CD4-positive, alpha-beta T cell (primary cell): ENCODE data around the gene KIAA1217. TPM values are rescaled to one million over a fixed set of nuclear protein-coding genes. Genes with fewer than 3 reads are reported as not detected.

Experiments
- ATAC-seq: fragments of 200-7000 bp; cut with Tn5 transposase; one replicate; pipeline ENCODE4 v1.10.0; 2022; ENCODE audit warnings: mild to moderate bottlenecking; ENCODE audit not compliant: poor library complexity
- CTCF ChIA-PET: fragments of 350-600 bp; sonication (Branson Sonifier 250); formaldehyde crosslinking; loops from one replicate; lab custom pipeline; 2021; ENCODE audit warnings: antibody characterized with exemption, inconsistent platforms; lab: Charles Lee
- POLR2A ChIA-PET: fragments of 350-600 bp; sonication (Branson Sonifier 250); formaldehyde crosslinking; loops from one replicate; lab custom pipeline; 2021; ENCODE audit warnings: antibody characterized with exemption, inconsistent platforms; lab: Charles Lee
- DNase-seq, 14 experiments: peaks; one replicate each; pipeline ENCODE4 v3.0.0-alpha.2; 2013 to 2020; ENCODE audit warnings: mixed read lengths in 2 of 14
- H3K27ac ChIP-seq, 2 donors: one replicate each; pipeline versions ENCODE4 v1.5.1 to v1.7.0; 2013; ENCODE audit warnings: low read length in 2 of 2, low read depth in 1 of 2, mild to moderate bottlenecking in 1 of 2
- H3K27me3 ChIP-seq, 2 experiments: 1 replicate in 1 of 2; 2 replicates in 1 of 2; pipeline versions ENCODE4 v1.6.1 to v1.7.0; 2013; ENCODE audit warnings: low read length in 2 of 2, control low read depth in 1 of 2, mild to moderate bottlenecking in 1 of 2, moderate library complexity in 1 of 2; ENCODE audit not compliant: insufficient read depth in 2 of 2, control insufficient read depth in 1 of 2
- H3K36me3 ChIP-seq: one replicate; pipeline ENCODE4 v1.6.1; 2013; ENCODE audit warnings: low read length, control low read depth; ENCODE audit not compliant: insufficient read depth
- H3K4me1 ChIP-seq: one replicate; pipeline ENCODE4 v1.6.1; 2013; ENCODE audit warnings: low read length, control low read depth; ENCODE audit not compliant: insufficient read depth
- H3K4me3 ChIP-seq: one replicate; pipeline ENCODE4 v1.5.1; 2013; ENCODE audit warnings: mild to moderate bottlenecking, low read length, moderate library complexity
- H3K9me3 ChIP-seq, 2 experiments: 1 replicate in 1 of 2; 2 replicates in 1 of 2; pipeline versions ENCODE4 v1.6.1 to v1.7.0; 2013; ENCODE audit warnings: low read length in 2 of 2, mild to moderate bottlenecking in 2 of 2, control low read depth in 1 of 2, moderate library complexity in 1 of 2; ENCODE audit not compliant: control insufficient read depth in 1 of 2, insufficient read depth in 1 of 2
- H3K27ac Mint-ChIP-seq: one replicate; pipeline ENCODE4 v1.8.0; 2020; ENCODE audit warnings: mixed read lengths
- H3K27me3 Mint-ChIP-seq: one replicate; pipeline ENCODE4 v1.8.0; 2021; ENCODE audit warnings: mixed read lengths
- H3K36me3 Mint-ChIP-seq: one replicate; pipeline ENCODE4 v1.8.0; 2021; ENCODE audit warnings: low read depth, mixed read lengths
- H3K4me1 Mint-ChIP-seq: one replicate; pipeline ENCODE4 v1.8.0; 2021; ENCODE audit warnings: low read depth, mixed read lengths
- H3K4me3 Mint-ChIP-seq: one replicate; pipeline ENCODE4 v1.8.0; 2020; ENCODE audit warnings: mild to moderate bottlenecking, mixed read lengths
- H3K9me3 Mint-ChIP-seq: one replicate; pipeline ENCODE4 v1.8.0; 2020; ENCODE audit warnings: mixed read lengths
- CTCF ChIP-seq: fragments of 200-600 bp; IDR thresholded peaks from one replicate; pipeline ENCODE4 v1.8.0; 2022; ENCODE audit warnings: antibody characterized with exemption, mild to moderate bottlenecking
- intact Hi-C, 2 experiments: fragments of 100-400 bp; cut with DNase I in 1 of 2; cut with micrococcal nuclease in 1 of 2; formaldehyde crosslinking; loops; one replicate each; pipeline versions ENCODE4 v1.15.1 to v1.9.0; 2023 to 2025; cut with DNase I, micrococcal nuclease
- total RNA-seq, 174 experiments: library from RNA in 2 of 174; stranded (reverse) in 2 of 174; gene quantifications; one replicate each; pipeline ENCODE4 v1.2.3 and lab custom pipeline; 2021 to 2026

Gene KIAA1217
- total RNA-seq, 2 experiments from 2014 or later, result not detected

- no peak overlapping the region for H3K27ac ChIP-seq
- H3K27ac Mint-ChIP-seq, result no peak overlapping the region
- CTCF ChIA-PET, result no interaction called here
Measured at GRCh38 chr10:24255881-24256311, 47.0 kb downstream of the KIAA1217 start.

GRCh38 chr10:24256619-24257107, 47.7 kb downstream of the KIAA1217 start:
- no peak overlapping the region for H3K27ac ChIP-seq
- Mint-ChIP-seq H3K4me3 (no peak overlapping the region), H3K4me1 (no peaks in the 10 kb centered on the region), H3K9me3 (no peaks in the 10 kb centered on the region), H3K27ac (no peak overlapping the region), H3K27me3 (peaks cover 2% of the 10 kb centered on the region), H3K36me3 (no peaks in the 10 kb centered on the region)
- H3K4me3 ChIP-seq, result no peak overlapping the region
- no peak for ATAC-seq
- H3K9me3 ChIP-seq, result no peaks in the 10 kb centered on the region
- ChIA-PET POLR2A (no interaction called here), CTCF (no interaction called here)
- intact Hi-C loops, result no loop called here
- TF ChIP-seq CTCF, result no peak
- no peaks in the 10 kb centered on the region for H3K36me3 ChIP-seq
- H3K4me1 ChIP-seq, result no peaks in the 10 kb centered on the region
- no peaks in the 10 kb centered on the region for H3K27me3 ChIP-seq
- DNase-seq, result no peak

More at GRCh38 chr10:24255881-24256311, 47.0 kb downstream of the KIAA1217 start:
- Mint-ChIP-seq H3K9me3 (no peaks in the 10 kb centered on the region), H3K27me3 (no peaks in the 10 kb centered on the region), H3K4me1 (no peaks in the 10 kb centered on the region), H3K4me3 (no peak overlapping the region), H3K36me3 (no peaks in the 10 kb centered on the region)
- POLR2A ChIA-PET, result no interaction called here
- no peak for DNase-seq
- no peaks in the 10 kb centered on the region for H3K27me3 ChIP-seq
- H3K4me1 ChIP-seq, result no peaks in the 10 kb centered on the region
- no peaks in the 10 kb centered on the region for H3K36me3 ChIP-seq
- intact Hi-C loops, result no loop called here
- ATAC-seq, result no peak
- TF ChIP-seq CTCF, result no peak
- H3K4me3 ChIP-seq, result no peak overlapping the region
- no peaks in the 10 kb centered on the region for H3K9me3 ChIP-seq

- Histone ChIP-seq H3K27me3 (no peaks in the 10 kb centered on the region), H3K36me3 (no peaks in the 10 kb centered on the region), H3K27ac (no peak overlapping the region), H3K4me3 (no peak overlapping the region), H3K9me3 (no peaks in the 10 kb centered on the region), H3K4me1 (no peaks in the 10 kb centered on the region)
- DNase-seq, result no peak
- no peak for TF ChIP-seq CTCF
- ChIA-PET POLR2A (no interaction called here), CTCF (no interaction called here)
- intact Hi-C loops, result no loop called here
- Mint-ChIP-seq H3K9me3 (peaks cover 4% of the 10 kb centered on the region), H3K4me3 (no peak overlapping the region), H3K27me3 (peaks cover 7% of the 10 kb centered on the region), H3K4me1 (no peaks in the 10 kb centered on the region), H3K27ac (no peak overlapping the region), H3K36me3 (no peaks in the 10 kb centered on the region)
- ATAC-seq, result no peak
Measured at GRCh38 chr10:24257588-24257987, 48.6 kb downstream of the KIAA1217 start.
